ENCODE results near the gene CYB561A3. TPM values are rescaled to one million over a fixed set of nuclear protein-coding genes. Genes with fewer than 3 reads are reported as not detected.

Gene CYB561A3
- total and polyA plus RNA-seq, 2 of the 13 experiments (the other 11 are each of a cell fraction or from before 2014, with no cell fraction given), result 11.4 to 14.9 TPM

GRCh38 chr11:61361741-61362541, at the start of gene CYB561A3, which contains the start of gene TMEM138 (continued):
- TF ChIP-seq ZMAT5 (CRISPR knock-in tag; IDR thresholded peaks at IDR 0.05; ENCODE audit: borderline replicate concordance, low read depth) (no peak), HINFP (CRISPR knock-in tag; IDR thresholded peaks at IDR 0.05; ENCODE audit: low read depth) (peak; percentile 62; the same call in 1 of the 2 replicates), KLF12 (CRISPR knock-in tag; IDR thresholded peaks at IDR 0.05; ENCODE audit: borderline replicate concordance) (peak; percentile 63; the same call in 1 of the 2 replicates), TRIM22 (IDR thresholded peaks at IDR 0.05) (no peak), GTF3A (CRISPR knock-in tag; conservative IDR thresholded peaks at IDR 0.05) (0 out of 2 replicates have a peak, but pooled peaks have one; percentile 52), ZNF574 (CRISPR knock-in tag; IDR thresholded peaks at IDR 0.05) (peak; percentile 99), THAP11 (CRISPR knock-in tag; IDR thresholded peaks at IDR 0.05) (peak; percentile 97), ZNF496 (CRISPR knock-in tag; IDR thresholded peaks at IDR 0.05; ENCODE audit: insufficient replicate concordance) (no peak), MYNN (CRISPR knock-in tag; IDR thresholded peaks at IDR 0.05; ENCODE audit: low read depth) (peak; percentile 65; the same call in 1 of the 2 replicates), TBL1XR1 (IDR thresholded peaks at IDR 0.05; ENCODE audit: borderline replicate concordance, low read length, partially characterized antibody) (no peak), HCFC1 (IDR thresholded peaks at IDR 0.05; ENCODE audit: low read depth, low read length) (peak; percentile 60), SATB2 (CRISPR knock-in tag; IDR thresholded peaks at IDR 0.05) (peak; percentile 62), NR2C2 (CRISPR knock-in tag; IDR thresholded peaks at IDR 0.05; ENCODE audit: borderline replicate concordance) (peak; percentile 96), HES4 (CRISPR knock-in tag; IDR thresholded peaks at IDR 0.05; ENCODE audit: borderline replicate concordance) (no peak; the same call in 1 of the 2 replicates), HNF4G (IDR thresholded peaks at IDR 0.05; ENCODE audit: borderline replicate concordance, low read depth, low read length) (no peak), HNF4G (CRISPR knock-in tag; IDR thresholded peaks at IDR 0.05; ENCODE audit: borderline replicate concordance, low read depth) (no peak; the same call in 1 of the 2 replicates), ZC3H13 (CRISPR knock-in tag; IDR thresholded peaks at IDR 0.05) (no peak), NPAS2 (CRISPR knock-in tag; IDR thresholded peaks at IDR 0.05; ENCODE audit: borderline replicate concordance) (no peak), ZNF549 (CRISPR knock-in tag; IDR thresholded peaks at IDR 0.05) (0 out of 2 replicates have a peak, but pooled peaks have one; percentile 19), NR3C1 (CRISPR knock-in tag; IDR thresholded peaks at IDR 0.05) (no peak)
- TF ChIP-seq, protein P1, sequence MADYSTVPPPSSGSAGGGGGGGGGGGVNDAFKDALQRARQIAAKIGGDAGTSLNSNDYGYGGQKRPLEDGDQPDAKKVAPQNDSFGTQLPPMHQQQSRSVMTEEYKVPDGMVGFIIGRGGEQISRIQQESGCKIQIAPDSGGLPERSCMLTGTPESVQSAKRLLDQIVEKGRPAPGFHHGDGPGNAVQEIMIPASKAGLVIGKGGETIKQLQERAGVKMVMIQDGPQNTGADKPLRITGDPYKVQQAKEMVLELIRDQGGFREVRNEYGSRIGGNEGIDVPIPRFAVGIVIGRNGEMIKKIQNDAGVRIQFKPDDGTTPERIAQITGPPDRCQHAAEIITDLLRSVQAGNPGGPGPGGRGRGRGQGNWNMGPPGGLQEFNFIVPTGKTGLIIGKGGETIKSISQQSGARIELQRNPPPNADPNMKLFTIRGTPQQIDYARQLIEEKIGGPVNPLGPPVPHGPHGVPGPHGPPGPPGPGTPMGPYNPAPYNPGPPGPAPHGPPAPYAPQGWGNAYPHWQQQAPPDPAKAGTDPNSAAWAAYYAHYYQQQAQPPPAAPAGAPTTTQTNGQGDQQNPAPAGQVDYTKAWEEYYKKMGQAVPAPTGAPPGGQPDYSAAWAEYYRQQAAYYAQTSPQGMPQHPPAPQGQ (CRISPR knock-in tag; IDR thresholded peaks at IDR 0.05; ENCODE audit: borderline replicate concordance), result no peak

Measured in HepG2 (cell line).